ENCODE results near the gene GLIS1. TPM values are rescaled to one million over a fixed set of nuclear protein-coding genes. Genes with fewer than 3 reads are reported as not detected.

The GLIS1 gene
- total RNA-seq, 1 experiment from 2014 or later: 0.39 TPM

GRCh38 chr1:53766194-53766742, 27.3 kb upstream of the GLIS1 start:
- H3K27me3 ChIP-seq (ENCODE audit: insufficient read depth, low read length): no peaks in the 10 kb centered on the region
- TF ChIP-seq, protein P1, sequence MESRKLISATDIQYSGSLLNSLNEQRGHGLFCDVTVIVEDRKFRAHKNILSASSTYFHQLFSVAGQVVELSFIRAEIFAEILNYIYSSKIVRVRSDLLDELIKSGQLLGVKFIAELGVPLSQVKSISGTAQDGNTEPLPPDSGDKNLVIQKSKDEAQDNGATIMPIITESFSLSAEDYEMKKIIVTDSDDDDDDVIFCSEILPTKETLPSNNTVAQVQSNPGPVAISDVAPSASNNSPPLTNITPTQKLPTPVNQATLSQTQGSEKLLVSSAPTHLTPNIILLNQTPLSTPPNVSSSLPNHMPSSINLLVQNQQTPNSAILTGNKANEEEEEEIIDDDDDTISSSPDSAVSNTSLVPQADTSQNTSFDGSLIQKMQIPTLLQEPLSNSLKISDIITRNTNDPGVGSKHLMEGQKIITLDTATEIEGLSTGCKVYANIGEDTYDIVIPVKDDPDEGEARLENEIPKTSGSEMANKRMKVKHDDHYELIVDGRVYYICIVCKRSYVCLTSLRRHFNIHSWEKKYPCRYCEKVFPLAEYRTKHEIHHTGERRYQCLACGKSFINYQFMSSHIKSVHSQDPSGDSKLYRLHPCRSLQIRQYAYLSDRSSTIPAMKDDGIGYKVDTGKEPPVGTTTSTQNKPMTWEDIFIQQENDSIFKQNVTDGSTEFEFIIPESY (IDR thresholded peaks at IDR 0.05; ENCODE audit: extremely low read depth, insufficient replicate concordance, low read length): no peak
- TF ChIP-seq EGR1 (IDR thresholded peaks at IDR 0.05; ENCODE audit: low read depth) (no peak), MAX (IDR thresholded peaks at IDR 0.05) (no peak), CEBPB (IDR thresholded peaks at IDR 0.05; ENCODE audit: low read depth) (no peak), REST (IDR thresholded peaks at IDR 0.05; ENCODE audit: low read depth) (no peak), EZH2 (IDR thresholded peaks at IDR 0.05) (no peak), YY1 (IDR thresholded peaks at IDR 0.05; ENCODE audit: extremely low read depth, insufficient replicate concordance, low read depth, low read length) (no peak), ZFX (IDR thresholded peaks at IDR 0.05) (no peak), CBX3 (IDR thresholded peaks at IDR 0.05; ENCODE audit: low read depth) (no peak), RAD21 (IDR thresholded peaks at IDR 0.05; ENCODE audit: low read depth) (no peak), POLR2AphosphoS5 (IDR thresholded peaks at IDR 0.05; ENCODE audit: low read depth, low read length) (no peak), EZH2phosphoT487 (IDR thresholded peaks at IDR 0.05; ENCODE audit: borderline replicate concordance) (no peak), TCF7L2 (IDR thresholded peaks at IDR 0.05; ENCODE audit: borderline replicate concordance, extremely low read depth, insufficient read depth, insufficient read length) (no peak), ELF1 (IDR thresholded peaks at IDR 0.05; ENCODE audit: borderline replicate concordance, low read depth) (no peak), SIN3A (IDR thresholded peaks at IDR 0.05; ENCODE audit: low read depth) (no peak), SP1 (IDR thresholded peaks at IDR 0.05; ENCODE audit: low read depth) (no peak), FOSL1 (IDR thresholded peaks at IDR 0.05; ENCODE audit: low read depth) (no peak), ZNF274 (IDR thresholded peaks at IDR 0.05; ENCODE audit: low read depth, low read length) (no peak)
- TF ChIP-seq, protein P2, sequence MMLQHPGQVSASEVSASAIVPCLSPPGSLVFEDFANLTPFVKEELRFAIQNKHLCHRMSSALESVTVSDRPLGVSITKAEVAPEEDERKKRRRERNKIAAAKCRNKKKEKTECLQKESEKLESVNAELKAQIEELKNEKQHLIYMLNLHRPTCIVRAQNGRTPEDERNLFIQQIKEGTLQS (IDR thresholded peaks at IDR 0.05): no peak
- no peak overlapping the region for H3K4me3 ChIP-seq (replicated peaks in 1 of 2; ENCODE audit: low read depth in 1 of 2, low read length in 2 of 2)
- no peaks in the 10 kb centered on the region for H3K79me2 ChIP-seq (ENCODE audit: insufficient read depth, low read length)
- intact Hi-C loops (cut with micrococcal nuclease): loop anchor here (5.0 kb wide), 1 partner anchor 279 kb away; no protein-coding TSS in a partner anchor
- ChIA-PET CTCF (interaction anchor here (1.0 kb wide), 1 partner anchor 12 kb away, joined by 4 read pairs; no protein-coding TSS in a partner anchor), POLR2A (no interaction called here), RAD21 (ENCODE audit: low non-redundant PET in 1 of 2, low total read pairs in 2 of 2, uncharacterized antibody in 2 of 2, unreplicated experiment in 2 of 2) (no interaction called here)
- no peaks in the 10 kb centered on the region for H3K9me2 ChIP-seq (ENCODE audit: insufficient read depth)
- ATAC-seq (no peak), DNase-seq (ENCODE audit: low read depth, low spot score) (no peak)
- no peak overlapping the region for H3K4me2 ChIP-seq (ENCODE audit: low read length)
- peaks cover 9 to 22% of the 10 kb centered on the region in 2 experiments; a peak in 2 of 4 replicates for H3K36me3 ChIP-seq (ENCODE audit: control insufficient read depth in 1 of 2, insufficient read depth in 2 of 2, low read length in 2 of 2)
- BruUV-seq (replicated peaks): no TSS peak
- no peak overlapping the region for H2AFZ ChIP-seq (ENCODE audit: low read depth, low read length, poor library complexity, severe bottlenecking)
- no peak overlapping the region for H3K27ac ChIP-seq (ENCODE audit: low read depth, low read length)
- no peaks in the 10 kb centered on the region for H3K4me1 ChIP-seq (ENCODE audit: control insufficient read depth in 1 of 2, insufficient read depth in 2 of 2, low read length in 2 of 2)
- no peaks in the 10 kb centered on the region for H3K9me3 ChIP-seq (ENCODE audit: control insufficient read depth in 1 of 2, insufficient read depth in 1 of 2, low read depth in 1 of 2, low read length in 2 of 2)
- H3K9ac ChIP-seq (ENCODE audit: low read length): no peak overlapping the region
- 0 out of 2 replicates have a peak, but pooled peaks cover 3% of the 10 kb centered on the region for H4K20me1 ChIP-seq (ENCODE audit: insufficient read depth)
